ENCODE results near the gene TMC8.

GRCh38 chr17:78121801-78122215, 8.8 kb upstream of the TMC8 start:
- TF ChIP-seq, protein P1, sequence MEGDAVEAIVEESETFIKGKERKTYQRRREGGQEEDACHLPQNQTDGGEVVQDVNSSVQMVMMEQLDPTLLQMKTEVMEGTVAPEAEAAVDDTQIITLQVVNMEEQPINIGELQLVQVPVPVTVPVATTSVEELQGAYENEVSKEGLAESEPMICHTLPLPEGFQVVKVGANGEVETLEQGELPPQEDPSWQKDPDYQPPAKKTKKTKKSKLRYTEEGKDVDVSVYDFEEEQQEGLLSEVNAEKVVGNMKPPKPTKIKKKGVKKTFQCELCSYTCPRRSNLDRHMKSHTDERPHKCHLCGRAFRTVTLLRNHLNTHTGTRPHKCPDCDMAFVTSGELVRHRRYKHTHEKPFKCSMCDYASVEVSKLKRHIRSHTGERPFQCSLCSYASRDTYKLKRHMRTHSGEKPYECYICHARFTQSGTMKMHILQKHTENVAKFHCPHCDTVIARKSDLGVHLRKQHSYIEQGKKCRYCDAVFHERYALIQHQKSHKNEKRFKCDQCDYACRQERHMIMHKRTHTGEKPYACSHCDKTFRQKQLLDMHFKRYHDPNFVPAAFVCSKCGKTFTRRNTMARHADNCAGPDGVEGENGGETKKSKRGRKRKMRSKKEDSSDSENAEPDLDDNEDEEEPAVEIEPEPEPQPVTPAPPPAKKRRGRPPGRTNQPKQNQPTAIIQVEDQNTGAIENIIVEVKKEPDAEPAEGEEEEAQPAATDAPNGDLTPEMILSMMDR (conservative IDR thresholded peaks at IDR 0.05; ENCODE audit: low read length): no peak
- TF ChIP-seq EZH2phosphoT487 (IDR thresholded peaks at IDR 0.05; ENCODE audit: borderline replicate concordance): no peak

Measured in Loucy (cell line).